ENCODE data around the gene MXD4.

Gene MXD4

DNA sequence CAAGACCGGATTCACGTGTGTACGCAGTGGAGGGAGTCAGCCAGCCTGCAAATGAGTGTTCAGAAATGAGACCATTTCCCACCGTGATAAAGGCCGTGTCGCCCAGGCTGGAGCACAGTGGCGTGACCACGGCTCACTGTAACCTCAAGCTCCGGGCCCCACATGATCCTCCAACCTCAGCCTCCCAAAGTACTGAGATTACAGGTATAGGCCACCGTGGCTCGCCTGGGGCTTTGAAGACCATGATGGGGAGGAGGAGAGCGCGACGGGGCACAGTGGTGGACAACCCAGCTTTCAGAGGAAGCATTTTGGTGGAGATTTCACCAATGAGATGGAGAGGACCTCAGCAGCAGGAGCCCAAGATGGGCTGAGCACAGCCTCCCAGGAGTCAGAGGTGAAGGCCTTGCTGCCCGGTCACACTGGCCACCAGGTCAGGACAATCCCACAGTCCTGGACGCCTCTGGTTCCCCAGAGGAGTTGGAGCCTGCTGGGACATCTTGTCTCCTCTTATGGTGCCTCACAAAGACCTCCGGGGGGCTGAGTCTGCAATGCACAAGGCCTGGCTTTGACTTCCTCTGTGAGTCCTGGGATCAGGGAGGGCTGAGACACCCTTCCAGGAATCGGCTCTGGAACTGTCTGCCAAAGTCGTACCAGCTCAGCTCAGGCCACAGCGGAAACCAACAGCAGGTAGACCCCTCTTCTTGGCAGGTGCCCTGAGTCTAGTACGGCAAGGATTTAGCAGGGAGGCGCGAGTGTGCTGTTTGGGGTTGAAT is 22.4 kb upstream of the MXD4 start:
- TF ChIP-seq, protein P1, sequence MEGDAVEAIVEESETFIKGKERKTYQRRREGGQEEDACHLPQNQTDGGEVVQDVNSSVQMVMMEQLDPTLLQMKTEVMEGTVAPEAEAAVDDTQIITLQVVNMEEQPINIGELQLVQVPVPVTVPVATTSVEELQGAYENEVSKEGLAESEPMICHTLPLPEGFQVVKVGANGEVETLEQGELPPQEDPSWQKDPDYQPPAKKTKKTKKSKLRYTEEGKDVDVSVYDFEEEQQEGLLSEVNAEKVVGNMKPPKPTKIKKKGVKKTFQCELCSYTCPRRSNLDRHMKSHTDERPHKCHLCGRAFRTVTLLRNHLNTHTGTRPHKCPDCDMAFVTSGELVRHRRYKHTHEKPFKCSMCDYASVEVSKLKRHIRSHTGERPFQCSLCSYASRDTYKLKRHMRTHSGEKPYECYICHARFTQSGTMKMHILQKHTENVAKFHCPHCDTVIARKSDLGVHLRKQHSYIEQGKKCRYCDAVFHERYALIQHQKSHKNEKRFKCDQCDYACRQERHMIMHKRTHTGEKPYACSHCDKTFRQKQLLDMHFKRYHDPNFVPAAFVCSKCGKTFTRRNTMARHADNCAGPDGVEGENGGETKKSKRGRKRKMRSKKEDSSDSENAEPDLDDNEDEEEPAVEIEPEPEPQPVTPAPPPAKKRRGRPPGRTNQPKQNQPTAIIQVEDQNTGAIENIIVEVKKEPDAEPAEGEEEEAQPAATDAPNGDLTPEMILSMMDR (conservative IDR thresholded peaks at IDR 0.05; ENCODE audit: low read depth, low read length), result no peak
- no peaks in the 10 kb centered on the region for H3K79me2 ChIP-seq (ENCODE audit: insufficient read depth, low read depth)
- no peaks in the 10 kb centered on the region for H4K20me1 ChIP-seq (ENCODE audit: insufficient read depth)
- H3K4me3 ChIP-seq (IDR thresholded peaks at IDR 0.05; ENCODE audit: insufficient read depth, low read depth, low read length), result no peak overlapping the region
- H3K27me3 ChIP-seq (ENCODE audit: insufficient read depth, low read depth), result no peaks in the 10 kb centered on the region
- H3K36me3 ChIP-seq (ENCODE audit: insufficient read depth), result no peaks in the 10 kb centered on the region
- no peak overlapping the region for H3K27ac ChIP-seq
- H2AFZ ChIP-seq (ENCODE audit: low read depth), result no peak overlapping the region
- no peak overlapping the region for H3K4me2 ChIP-seq
- no peak overlapping the region for H3K9ac ChIP-seq
- no peaks in the 10 kb centered on the region for H3K4me1 ChIP-seq (ENCODE audit: low read depth, poor library complexity, severe bottlenecking)

- TF ChIP-seq, protein P1 (conservative IDR thresholded peaks at IDR 0.05; ENCODE audit: low read depth, low read length), result no peak
- H3K36me3 ChIP-seq (ENCODE audit: insufficient read depth), result no peaks in the 10 kb centered on the region
- no peaks in the 10 kb centered on the region for H3K79me2 ChIP-seq (ENCODE audit: insufficient read depth, low read depth)
- H2AFZ ChIP-seq (ENCODE audit: low read depth), result no peak overlapping the region
- H3K27me3 ChIP-seq (ENCODE audit: insufficient read depth, low read depth), result no peaks in the 10 kb centered on the region
- H3K27ac ChIP-seq, result no peak overlapping the region
- no peak overlapping the region for H3K4me2 ChIP-seq
- no peaks in the 10 kb centered on the region for H3K4me1 ChIP-seq (ENCODE audit: low read depth, poor library complexity, severe bottlenecking)
- H3K9ac ChIP-seq, result no peak overlapping the region
- no peak overlapping the region for H3K4me3 ChIP-seq (IDR thresholded peaks at IDR 0.05; ENCODE audit: insufficient read depth, low read depth, low read length)
- no peaks in the 10 kb centered on the region for H4K20me1 ChIP-seq (ENCODE audit: insufficient read depth)
These were observed 21.3 kb upstream of the MXD4 start for GRCh38 chr4:2283199-2283711.

DNA sequence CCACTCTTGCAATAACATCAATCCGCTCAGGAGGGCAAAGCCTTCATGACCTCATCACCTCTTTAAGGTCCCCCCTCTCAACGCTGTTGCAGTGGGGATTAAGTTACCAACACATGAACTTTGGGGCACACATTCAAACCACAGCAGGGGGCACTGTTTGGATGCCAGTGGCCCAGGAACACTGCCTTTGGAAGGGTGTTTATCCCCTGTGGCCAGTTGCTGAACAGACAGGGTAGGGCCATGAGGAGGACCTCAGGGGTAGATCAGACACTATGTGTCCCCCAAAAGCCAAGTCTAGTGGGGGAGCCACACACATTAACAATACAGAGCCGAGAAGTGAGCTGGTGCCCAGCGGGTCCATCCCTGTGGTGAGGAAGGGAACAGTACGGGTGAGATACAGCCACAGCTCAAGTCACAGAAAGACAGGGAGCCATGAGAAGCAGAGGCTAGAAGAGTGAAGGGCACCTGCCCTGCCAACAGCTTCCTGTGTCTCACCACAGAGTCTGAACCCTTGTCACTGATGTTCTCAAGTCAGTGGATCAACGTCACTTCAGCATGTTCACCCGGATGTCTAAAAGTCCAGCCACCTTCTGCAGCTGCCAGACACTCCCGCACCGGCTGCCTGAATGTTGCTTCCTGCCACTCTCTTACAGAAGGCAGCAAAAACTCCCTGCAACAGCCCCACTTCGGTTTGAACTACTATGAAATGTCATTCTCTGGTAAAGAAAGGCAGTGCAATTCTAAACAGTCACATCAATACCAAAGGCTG is 19.9 kb upstream of the MXD4 start:
- H3K36me3 ChIP-seq (ENCODE audit: insufficient read depth), result no peaks in the 10 kb centered on the region
- no peak overlapping the region for H2AFZ ChIP-seq (ENCODE audit: low read depth)
- no peak overlapping the region for H3K27ac ChIP-seq
- H3K4me3 ChIP-seq (IDR thresholded peaks at IDR 0.05; ENCODE audit: insufficient read depth, low read depth, low read length), result no peak overlapping the region
- no peaks in the 10 kb centered on the region for H4K20me1 ChIP-seq (ENCODE audit: insufficient read depth)
- no peaks in the 10 kb centered on the region for H3K4me1 ChIP-seq (ENCODE audit: low read depth, poor library complexity, severe bottlenecking)
- H3K4me2 ChIP-seq, result no peak overlapping the region
- no peaks in the 10 kb centered on the region for H3K27me3 ChIP-seq (ENCODE audit: insufficient read depth, low read depth)
- H3K9ac ChIP-seq, result no peak overlapping the region
- TF ChIP-seq, protein P1 (conservative IDR thresholded peaks at IDR 0.05; ENCODE audit: low read depth, low read length), result no peak
- H3K79me2 ChIP-seq (ENCODE audit: insufficient read depth, low read depth), result no peaks in the 10 kb centered on the region

GRCh38 chr4:2280531-2281300 is 18.8 kb upstream of the MXD4 start:
- H3K4me2 ChIP-seq, result no peak overlapping the region
- no peak overlapping the region for H3K27ac ChIP-seq
- H3K36me3 ChIP-seq (ENCODE audit: insufficient read depth), result no peaks in the 10 kb centered on the region
- H3K79me2 ChIP-seq (ENCODE audit: insufficient read depth, low read depth), result no peaks in the 10 kb centered on the region
- no peaks in the 10 kb centered on the region for H3K27me3 ChIP-seq (ENCODE audit: insufficient read depth, low read depth)
- no peak overlapping the region for H3K9ac ChIP-seq
- H3K4me1 ChIP-seq (ENCODE audit: low read depth, poor library complexity, severe bottlenecking), result no peaks in the 10 kb centered on the region
- TF ChIP-seq, protein P1 (conservative IDR thresholded peaks at IDR 0.05; ENCODE audit: low read depth, low read length), result no peak
- H4K20me1 ChIP-seq (ENCODE audit: insufficient read depth), result no peaks in the 10 kb centered on the region
- no peak overlapping the region for H2AFZ ChIP-seq (ENCODE audit: low read depth)
- no peak overlapping the region for H3K4me3 ChIP-seq (IDR thresholded peaks at IDR 0.05; ENCODE audit: insufficient read depth, low read depth, low read length)

Data from KMS-11 (cell line).